ENCODE results near the gene FYCO1. TPM values are rescaled to one million over a fixed set of nuclear protein-coding genes. Genes with fewer than 3 reads are reported as not detected.

The FYCO1 gene
- polyA plus RNA-seq, 3 donors: 0.59 to 5.0 (median 1.3) TPM

DNA sequence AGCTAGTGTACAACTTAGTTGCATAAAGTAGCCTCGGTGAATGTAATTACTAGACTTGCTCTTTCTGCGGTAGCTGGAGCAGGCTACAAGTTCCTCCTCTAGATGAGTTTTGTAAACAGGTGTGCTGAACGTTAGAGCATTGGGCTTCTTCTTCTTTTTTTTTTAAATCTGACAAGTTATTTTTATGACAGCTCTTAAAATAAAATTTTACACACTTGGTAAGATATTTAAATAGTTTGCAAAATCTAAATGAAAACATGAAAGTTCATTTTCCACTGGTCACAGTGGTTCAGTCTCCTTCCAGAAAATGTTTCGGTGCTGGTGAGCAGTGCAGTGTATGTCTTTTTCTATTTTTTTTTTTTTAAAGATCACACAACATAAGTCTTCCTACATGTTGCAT, 106.3 kb downstream of the FYCO1 start:
- Histone ChIP-seq H3K9ac (ENCODE audit: insufficient read depth, low read length, poor library complexity, severe bottlenecking) (no peak overlapping the region), H3K27me3 (ENCODE audit: control insufficient read depth in 2 of 2, insufficient read depth in 2 of 2, low read length in 2 of 2) (no peaks in the 10 kb centered on the region), H3K27ac (ENCODE audit: low read depth in 1 of 2, low read length in 2 of 2) (no peak overlapping the region), H3K36me3 (replicated peaks in 1 of 2; ENCODE audit: control insufficient read depth in 1 of 2, insufficient read depth in 2 of 2, low read length in 2 of 2) (no peaks in the 10 kb centered on the region), H3K4me1 (ENCODE audit: control insufficient read depth in 1 of 2, insufficient read depth in 2 of 2, low read length in 2 of 2) (peaks cover 0 to 2% of the 10 kb centered on the region in 2 donors), H3K4me3 (replicated peaks in 1 of 3; ENCODE audit: low read depth in 2 of 3, low read length in 3 of 3) (no peak overlapping the region), H2AFZ (ENCODE audit: insufficient read depth, low read depth, low read length, poor library complexity, severe bottlenecking) (no peak overlapping the region), H3K9me3 (replicated peaks in 1 of 2; ENCODE audit: control insufficient read depth in 1 of 2, insufficient read depth in 1 of 2, low read length in 2 of 2) (no peaks in the 10 kb centered on the region), H4K20me1 (ENCODE audit: insufficient read depth, low read length) (no peaks in the 10 kb centered on the region), H3K4me2 (replicated peaks; ENCODE audit: extremely low read depth, low read length, poor library complexity, severe bottlenecking) (no peak overlapping the region), H3K79me2 (ENCODE audit: insufficient read depth, low read length) (no peaks in the 10 kb centered on the region)
- intact Hi-C loops (cut with micrococcal nuclease): no loop called here
- Mint-ChIP-seq H3K36me3 (no peaks in the 10 kb centered on the region), H3K4me3 (no peak overlapping the region), H3K27ac (no peak overlapping the region), H3K4me1 (peaks cover 18% of the 10 kb centered on the region), H3K9me3 (no peaks in the 10 kb centered on the region), H3K27me3 (ENCODE audit: low read depth in 3 of 3) (peaks cover 0 to 5% (median 5%) of the 10 kb centered on the region in 3 donors)
- TF ChIP-seq CTCF (IDR thresholded peaks at IDR 0.05): no peak
- WGBS (ENCODE audit: insufficient coverage): no CpG with 5 or more reads among the region's 4 CpGs
- DNase-seq: no peak

DNA sequence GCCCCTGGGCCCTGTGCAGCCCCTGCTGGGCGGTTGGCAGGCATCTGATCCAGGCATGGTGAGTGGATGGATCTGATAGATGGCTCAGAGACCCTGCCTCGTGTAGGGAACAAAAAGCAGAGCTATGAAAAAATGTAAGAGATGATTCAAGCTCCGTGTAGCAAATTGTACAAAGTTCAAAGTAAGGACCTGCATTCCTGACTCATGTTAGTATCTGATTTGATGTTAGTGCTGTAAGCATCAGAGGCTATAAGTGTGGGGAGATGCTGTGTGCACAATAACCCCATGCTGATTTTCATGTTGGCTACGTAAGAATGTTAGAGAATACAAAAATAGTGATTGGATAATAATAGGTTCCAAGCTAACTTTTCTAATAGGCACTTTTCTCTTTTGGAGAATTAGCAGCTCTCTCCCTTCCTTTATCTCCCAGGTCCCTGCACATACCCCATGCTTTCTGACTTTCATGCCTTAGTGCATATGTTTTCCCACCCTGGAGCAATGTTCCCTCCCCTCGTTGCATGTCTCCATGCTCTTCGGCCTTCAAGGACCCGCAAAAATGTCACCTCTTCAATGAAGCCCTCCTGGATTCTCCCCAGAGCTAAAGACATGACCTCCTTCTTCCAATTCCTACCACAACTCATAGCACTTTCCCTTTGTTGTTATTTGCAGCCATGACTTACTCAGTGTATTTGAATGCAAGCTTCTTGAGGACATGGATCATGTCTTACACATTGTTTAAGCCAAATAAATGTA, 107.7 kb downstream of the FYCO1 start:
- Mint-ChIP-seq H3K36me3 (no peaks in the 10 kb centered on the region), H3K9me3 (no peaks in the 10 kb centered on the region), H3K27ac (no peak overlapping the region), H3K27me3 (ENCODE audit: low read depth in 3 of 3) (peaks cover 0 to 8% (median 7%) of the 10 kb centered on the region in 3 donors), H3K4me3 (no peak overlapping the region), H3K4me1 (peaks cover 11% of the 10 kb centered on the region)
- no peaks in the 10 kb centered on the region for H4K20me1 ChIP-seq (ENCODE audit: insufficient read depth, low read length)
- H3K27ac ChIP-seq (ENCODE audit: low read depth in 1 of 2, low read length in 2 of 2): no peak overlapping the region
- H3K4me1 ChIP-seq (ENCODE audit: control insufficient read depth in 1 of 2, insufficient read depth in 2 of 2, low read length in 2 of 2): peaks cover 0 to 2% of the 10 kb centered on the region in 2 donors
- no peak for DNase-seq
- H3K9me3 ChIP-seq (replicated peaks in 1 of 2; ENCODE audit: control insufficient read depth in 1 of 2, insufficient read depth in 1 of 2, low read length in 2 of 2): no peaks in the 10 kb centered on the region
- no peaks in the 10 kb centered on the region for H3K36me3 ChIP-seq (replicated peaks in 1 of 2; ENCODE audit: control insufficient read depth in 1 of 2, insufficient read depth in 2 of 2, low read length in 2 of 2)
- no peak overlapping the region for H3K4me2 ChIP-seq (replicated peaks; ENCODE audit: extremely low read depth, low read length, poor library complexity, severe bottlenecking)
- TF ChIP-seq CTCF (IDR thresholded peaks at IDR 0.05): no peak
- no peak overlapping the region for H3K4me3 ChIP-seq (replicated peaks in 1 of 3; ENCODE audit: low read depth in 2 of 3, low read length in 3 of 3)
- H2AFZ ChIP-seq (ENCODE audit: insufficient read depth, low read depth, low read length, poor library complexity, severe bottlenecking): no peak overlapping the region
- intact Hi-C loops (cut with micrococcal nuclease): no loop called here
- no peak overlapping the region for H3K9ac ChIP-seq (ENCODE audit: insufficient read depth, low read length, poor library complexity, severe bottlenecking)
- no peaks in the 10 kb centered on the region for H3K79me2 ChIP-seq (ENCODE audit: insufficient read depth, low read length)
- H3K27me3 ChIP-seq (ENCODE audit: control insufficient read depth in 2 of 2, insufficient read depth in 2 of 2, low read length in 2 of 2): no peaks in the 10 kb centered on the region
- WGBS (ENCODE audit: insufficient coverage): 96% methylated on average over 6 of the region's 7 CpGs
